Peyer's patch (tissue), 4 donors: ENCODE results near the gene CCDC134. TPM values are rescaled to one million over a fixed set of nuclear protein-coding genes. Genes with fewer than 3 reads are reported as not detected.
A peak's percentile ranks its signal among the peaks of the same experiment; 100 is the strongest.

Source experiments
- DNase-seq, 3 donors: peaks; one replicate each; pipeline ENCODE4 v3.0.0-alpha.2; 2017 to 2019
- H3K27ac ChIP-seq, 4 donors: fragments of 200-600 bp; sonication (generic); one replicate each; pipeline ENCODE4 v1.5.1; 2016 to 2019
- H3K27me3 ChIP-seq, 2 donors: fragments of 200-600 bp; sonication (generic); one replicate each; pipeline ENCODE4 v1.5.1; 2019
- H3K36me3 ChIP-seq, 3 donors: fragments of 200-600 bp; sonication (generic); one replicate each; pipeline ENCODE4 v1.5.1; 2016 to 2019
- H3K4me1 ChIP-seq, 4 donors: fragments of 200-600 bp; sonication (generic); one replicate each; pipeline ENCODE4 v1.5.1; 2016 to 2019
- H3K4me3 ChIP-seq, 4 donors: fragments of 200-600 bp; sonication (generic); 1 replicate in 3 of 4; 2 replicates in 1 of 4; pipeline ENCODE4 v1.5.1; 2016 to 2019; ENCODE audit warnings: mild to moderate bottlenecking in 1 of 4
- H3K9me3 ChIP-seq, 4 donors: fragments of 200-600 bp; sonication (generic); one replicate each; pipeline ENCODE4 v1.5.1; 2016 to 2019; ENCODE audit warnings: mild to moderate bottlenecking in 1 of 4
- POLR2A ChIP-seq, 2 donors: fragments of 450-650 bp; IDR thresholded peaks; one replicate each; pipeline ENCODE4 v1.5.1; 2017; ENCODE audit warnings: antibody characterized with exemption in 2 of 2, mild to moderate bottlenecking in 2 of 2, moderate library complexity in 2 of 2
- total RNA-seq, 4 donors: library from RNA; depleted of rRNA; stranded (reverse); fragments of >200 nt; gene quantifications; one replicate each; pipeline ENCODE4 v1.1.0, GENCODE V29; 2016
- TF ChIP-seq, protein P1 (sequence below), 6 experiments: fragments of 450-650 bp in 4 of 6; fragments of 200-600 bp in 2 of 6; sonication (generic) in 1 of 6; IDR thresholded peaks; one replicate each; pipeline ENCODE4 v1.5.1; 2017 to 2019; ENCODE audit warnings: antibody characterized with exemption in 6 of 6, mild to moderate bottlenecking in 3 of 6, moderate library complexity in 1 of 6

Gene CCDC134
- total RNA-seq, 4 donors from 2014 or later, result 8.1 to 20.6 (median 10.2) TPM

DNA sequence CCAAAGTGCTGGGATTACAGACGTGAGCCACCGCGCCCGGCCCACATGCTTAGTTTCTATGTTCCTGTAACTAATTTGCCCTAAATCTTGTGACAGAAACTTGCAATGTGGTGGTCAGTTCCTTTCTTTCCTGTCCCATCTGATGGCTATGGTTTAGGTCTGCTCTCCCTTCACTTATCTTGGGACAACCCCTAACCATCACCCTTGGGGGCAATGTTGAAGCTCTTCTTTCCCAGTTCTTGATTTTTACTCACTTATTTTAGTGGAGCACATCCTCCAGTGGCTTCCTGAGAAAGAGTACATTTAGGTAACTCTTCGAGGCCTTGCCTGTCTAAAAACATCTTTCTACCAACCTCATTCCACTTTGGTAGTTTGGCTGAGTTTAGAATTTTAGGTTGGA lies 39.7 kb downstream of the CCDC134 start:
- Histone ChIP-seq H3K4me1 (peaks cover 0 to 56% (median 7%) of the 10 kb centered on the region in 4 donors), H3K27ac (peak overlapping the region in 1 of 4 donors; percentile 75)

GRCh38 chr22:41841085-41841712 lies 40.7 kb downstream of the CCDC134 start:
- no peak for DNase-seq
- H3K27me3 ChIP-seq, result no peaks in the 10 kb centered on the region
- no peak overlapping the region for H3K4me3 ChIP-seq
- H3K4me1 ChIP-seq, result peaks cover 0 to 56% (median 7%) of the 10 kb centered on the region in 4 donors
- H3K9me3 ChIP-seq, result no peaks in the 10 kb centered on the region
- H3K27ac ChIP-seq, result peak overlapping the region; percentile 12 to 75 (median 42)
- TF ChIP-seq, protein P1, sequence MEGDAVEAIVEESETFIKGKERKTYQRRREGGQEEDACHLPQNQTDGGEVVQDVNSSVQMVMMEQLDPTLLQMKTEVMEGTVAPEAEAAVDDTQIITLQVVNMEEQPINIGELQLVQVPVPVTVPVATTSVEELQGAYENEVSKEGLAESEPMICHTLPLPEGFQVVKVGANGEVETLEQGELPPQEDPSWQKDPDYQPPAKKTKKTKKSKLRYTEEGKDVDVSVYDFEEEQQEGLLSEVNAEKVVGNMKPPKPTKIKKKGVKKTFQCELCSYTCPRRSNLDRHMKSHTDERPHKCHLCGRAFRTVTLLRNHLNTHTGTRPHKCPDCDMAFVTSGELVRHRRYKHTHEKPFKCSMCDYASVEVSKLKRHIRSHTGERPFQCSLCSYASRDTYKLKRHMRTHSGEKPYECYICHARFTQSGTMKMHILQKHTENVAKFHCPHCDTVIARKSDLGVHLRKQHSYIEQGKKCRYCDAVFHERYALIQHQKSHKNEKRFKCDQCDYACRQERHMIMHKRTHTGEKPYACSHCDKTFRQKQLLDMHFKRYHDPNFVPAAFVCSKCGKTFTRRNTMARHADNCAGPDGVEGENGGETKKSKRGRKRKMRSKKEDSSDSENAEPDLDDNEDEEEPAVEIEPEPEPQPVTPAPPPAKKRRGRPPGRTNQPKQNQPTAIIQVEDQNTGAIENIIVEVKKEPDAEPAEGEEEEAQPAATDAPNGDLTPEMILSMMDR (IDR thresholded peaks at IDR 0.05), result no peak
- no peak for TF ChIP-seq POLR2A (IDR thresholded peaks at IDR 0.05)
- peaks cover 0 to 10% (median 0%) of the 10 kb centered on the region in 3 donors for H3K36me3 ChIP-seq

More for the DNA sequence above, 39.7 kb downstream of the CCDC134 start:
- Histone ChIP-seq H3K36me3 (peaks cover 0 to 15% (median 0%) of the 10 kb centered on the region in 3 donors), H3K9me3 (no peaks in the 10 kb centered on the region), H3K4me3 (no peak overlapping the region), H3K27me3 (no peaks in the 10 kb centered on the region)
- no peak for TF ChIP-seq POLR2A (IDR thresholded peaks at IDR 0.05)
- TF ChIP-seq, protein P1 (IDR thresholded peaks at IDR 0.05), result no peak
- no peak for DNase-seq

DNA sequence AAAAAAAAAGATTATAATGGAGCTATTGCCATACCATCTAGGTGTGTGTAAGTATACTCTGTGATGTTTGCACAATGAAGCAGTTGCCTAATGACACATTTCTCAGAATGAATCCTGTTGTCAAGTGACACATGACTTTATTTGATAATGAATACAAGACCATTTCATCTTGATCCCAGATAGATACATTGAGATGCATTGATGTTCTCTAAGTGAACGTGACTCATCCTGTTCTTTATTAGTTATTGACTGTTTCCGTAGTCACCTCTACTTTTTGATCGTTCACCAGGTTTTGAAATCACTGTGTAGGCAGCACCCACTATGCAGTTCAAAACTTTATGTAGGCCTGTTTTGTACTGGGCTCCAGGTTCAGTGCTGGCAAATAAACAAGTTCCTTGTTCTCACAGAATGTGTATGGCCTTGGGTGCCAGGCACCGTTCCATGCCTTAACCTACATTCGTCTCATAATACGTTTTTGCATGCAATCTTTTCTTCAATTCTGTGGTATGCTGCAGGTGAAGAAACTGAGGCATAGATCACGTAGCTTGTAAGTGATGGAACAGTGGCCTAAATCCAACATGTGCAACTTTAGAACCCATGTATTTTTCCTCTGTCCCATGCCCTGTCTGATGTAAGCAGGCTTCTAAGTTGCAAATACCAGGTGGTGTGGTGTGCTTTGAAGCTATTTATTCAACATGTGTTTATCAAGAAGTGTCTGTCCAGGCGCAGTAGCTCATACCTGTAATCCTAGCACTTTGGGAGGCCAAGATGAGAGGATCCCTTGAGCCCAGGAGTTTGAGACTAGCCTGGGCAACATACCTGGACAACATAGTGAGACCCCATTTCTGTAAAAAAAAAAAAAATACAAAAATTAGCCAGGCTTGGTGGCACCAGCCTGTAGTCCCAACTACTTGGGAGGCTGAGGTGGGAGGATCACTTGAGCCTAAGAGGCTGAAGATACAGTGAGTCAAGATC lies 42.8 kb downstream of the CCDC134 start:
- H3K27ac ChIP-seq, result peak overlapping the region in 1 of 4 donors; percentile 9
- peaks cover 0 to 67% (median 9%) of the 10 kb centered on the region in 4 donors for H3K4me1 ChIP-seq
- no peaks in the 10 kb centered on the region for H3K9me3 ChIP-seq
- H3K36me3 ChIP-seq, result no peaks in the 10 kb centered on the region
- H3K27me3 ChIP-seq, result no peaks in the 10 kb centered on the region
- DNase-seq, result no peak
- no peak overlapping the region for H3K4me3 ChIP-seq
- TF ChIP-seq POLR2A (IDR thresholded peaks at IDR 0.05), result no peak
- TF ChIP-seq, protein P1 (IDR thresholded peaks at IDR 0.05), result no peak

DNA sequence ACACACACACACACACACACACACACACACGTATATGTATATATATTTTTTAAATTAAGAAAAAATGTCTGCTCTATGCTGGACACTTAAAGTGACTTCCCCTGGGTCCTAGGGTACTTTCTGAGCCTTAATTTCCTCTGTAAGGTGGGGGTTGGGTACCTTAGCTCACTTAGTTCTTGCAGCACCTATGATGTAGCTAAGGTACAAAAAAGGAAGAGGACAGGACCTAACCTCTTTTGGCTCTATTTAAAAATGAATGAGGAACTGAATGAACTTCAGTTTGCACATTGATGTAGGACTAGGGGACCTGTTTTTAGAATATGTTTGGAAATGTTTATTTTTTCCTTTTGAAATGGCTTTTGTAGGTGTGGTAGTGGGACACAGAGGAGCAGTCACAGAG lies 43.6 kb downstream of the CCDC134 start:
- TF ChIP-seq POLR2A (IDR thresholded peaks at IDR 0.05), result no peak
- TF ChIP-seq, protein P1 (IDR thresholded peaks at IDR 0.05), result no peak
- Histone ChIP-seq H3K9me3 (no peaks in the 10 kb centered on the region), H3K4me1 (peaks cover 0 to 67% (median 11%) of the 10 kb centered on the region in 4 donors), H3K27me3 (no peaks in the 10 kb centered on the region), H3K27ac (no peak overlapping the region), H3K36me3 (no peaks in the 10 kb centered on the region), H3K4me3 (no peak overlapping the region)
- DNase-seq, result no peak

- no peaks in the 10 kb centered on the region for H3K27me3 ChIP-seq
- DNase-seq, result no peak
- no peak overlapping the region for H3K27ac ChIP-seq
- no peaks in the 10 kb centered on the region for H3K36me3 ChIP-seq
- no peaks in the 10 kb centered on the region for H3K9me3 ChIP-seq
- no peak overlapping the region for H3K4me3 ChIP-seq
- peaks cover 0 to 70% (median 11%) of the 10 kb centered on the region in 4 donors for H3K4me1 ChIP-seq
- TF ChIP-seq, protein P1 (IDR thresholded peaks at IDR 0.05), result no peak
- TF ChIP-seq POLR2A (IDR thresholded peaks at IDR 0.05), result no peak
Observed at GRCh38 chr22:41844513-41844912, 44.0 kb downstream of the CCDC134 start.
